HPDE6-E6E7 (cell line): ENCODE data around the gene MRPL19.

ENCODE experiments used
- DNase-seq: peaks from one replicate; pipeline ENCODE4 v3.0.0; 2011; ENCODE audit warnings: missing footprints; ENCODE audit errors: extremely low spot score

MRPL19 gene

DNA sequence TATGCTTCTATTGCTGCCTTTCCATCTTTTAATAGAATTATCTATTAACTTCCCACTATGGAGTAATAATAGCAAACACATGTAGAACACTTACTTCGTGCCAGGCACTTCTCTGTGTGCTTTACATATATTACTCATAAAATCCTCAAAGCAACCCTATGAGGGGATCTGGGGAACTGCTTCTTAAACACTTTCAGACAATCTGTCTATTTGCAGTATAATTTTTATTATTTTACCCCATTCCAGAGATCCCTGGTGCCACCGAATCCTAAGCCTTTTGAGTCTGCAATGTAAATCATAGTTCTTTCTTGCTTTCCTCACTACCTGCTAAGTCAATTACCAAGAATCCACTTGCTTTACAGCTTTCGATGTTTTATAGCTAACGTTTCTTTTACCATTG lies 89.7 kb downstream of the MRPL19 start:
- DNase-seq: no peak

DNA sequence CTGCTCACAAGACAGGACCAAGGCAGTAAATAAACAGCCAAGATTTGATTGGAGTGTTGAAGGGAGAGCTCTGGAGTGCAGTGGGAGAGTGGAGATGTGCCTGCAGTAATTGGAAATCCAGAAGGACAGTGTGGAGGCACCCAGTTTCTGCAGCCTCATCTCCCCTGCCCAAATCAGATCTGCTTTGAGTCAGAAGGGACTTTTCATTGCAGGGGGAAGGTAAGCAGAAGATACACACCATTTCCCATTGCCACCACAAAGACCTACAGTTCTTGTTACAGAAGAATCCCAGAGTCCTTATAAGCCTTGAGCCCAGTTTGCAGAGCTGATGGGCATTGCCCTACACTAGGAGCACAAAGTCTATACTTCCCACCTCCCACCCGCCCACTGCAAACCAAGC lies 91.4 kb downstream of the MRPL19 start:
- no peak for DNase-seq
